A673 (cell line): Measurements from ENCODE around the gene TFIP11. TPM values are rescaled to one million over a fixed set of nuclear protein-coding genes. Genes with fewer than 3 reads are reported as not detected.

Experiments used
- BruUV-seq: library from RNA; stranded (reverse); fragments of 400-500 nt; replicated peaks from 2 replicates; lab custom pipeline; 2021; lab: Mats Ljungman, UMichigan
- CTCF ChIA-PET: fragments of 300-600 bp; sonication (Branson Sonifier 250); formaldehyde crosslinking; loops from one replicate; lab custom pipeline; 2022; ENCODE audit warnings: antibody characterized with exemption; lab: Charles Lee
- POLR2A ChIA-PET: fragments of 300-600 bp; sonication (Branson Sonifier 250); formaldehyde crosslinking; loops from one replicate; lab custom pipeline; 2022; ENCODE audit warnings: antibody characterized with exemption; ENCODE audit not compliant: low non-redundant PET; lab: Charles Lee
- DNase-seq: peaks from one replicate; pipeline ENCODE4 v3.0.0-alpha.2; 2015; ENCODE audit warnings: low spot score
- H3K27ac ChIP-seq: fragments of 200-600 bp; sonication (generic); 2 replicates; pipeline ENCODE4 v1.5.1; 2016; ENCODE audit warnings: mixed run types, low read depth, mild to moderate bottlenecking, mixed read lengths, antibody characterized with exemption, low read length; ENCODE audit not compliant: poor library complexity, severe bottlenecking
- H3K27me3 ChIP-seq: fragments of 200-600 bp; sonication (generic); replicated peaks from 2 replicates; pipeline ENCODE4 v1.6.1; 2017; ENCODE audit warnings: mixed run types, low read depth, mild to moderate bottlenecking, mixed read lengths, antibody characterized with exemption, low read length; ENCODE audit not compliant: insufficient read depth, poor library complexity
- H3K36me3 ChIP-seq: fragments of 200-600 bp; sonication (generic); 2 replicates; pipeline ENCODE4 v1.6.1; 2016; ENCODE audit warnings: mixed run types, mild to moderate bottlenecking, mixed read lengths, antibody characterized with exemption, low read length; ENCODE audit not compliant: insufficient read depth, poor library complexity, severe bottlenecking
- H3K4me1 ChIP-seq: fragments of 200-600 bp; sonication (generic); 2 replicates; pipeline ENCODE4 v1.6.1; 2017; ENCODE audit warnings: mixed run types, mild to moderate bottlenecking, mixed read lengths, antibody characterized with exemption, low read length; ENCODE audit not compliant: insufficient read depth, poor library complexity, severe bottlenecking
- H3K4me3 ChIP-seq: fragments of 200-600 bp; sonication (generic); 2 replicates; pipeline ENCODE4 v1.5.1; 2016; ENCODE audit warnings: low read depth, mixed run types, mild to moderate bottlenecking, mixed read lengths, low read length; ENCODE audit not compliant: poor library complexity, severe bottlenecking
- H3K9me3 ChIP-seq: fragments of 200-600 bp; sonication (generic); 2 replicates; pipeline ENCODE4 v1.6.1; 2016; ENCODE audit warnings: mixed run types, low read depth, mild to moderate bottlenecking, mixed read lengths, antibody characterized with exemption, low read length; ENCODE audit not compliant: poor library complexity, severe bottlenecking
- EZH2 ChIP-seq: fragments of 200-600 bp; sonication (generic); IDR thresholded peaks from 2 replicates; pipeline ENCODE4 v1.6.1; 2017; ENCODE audit warnings: borderline replicate concordance, low read depth, mild to moderate bottlenecking, mixed read lengths, antibody characterized with exemption, low read length; ENCODE audit not compliant: poor library complexity, severe bottlenecking
- intact Hi-C: fragments of 100-400 bp; cut with micrococcal nuclease; formaldehyde crosslinking; loops from one replicate; pipeline ENCODE4 v1.10.0; 2022; ENCODE audit not compliant: unreplicated experiment
- total RNA-seq: library from RNA; stranded (reverse); gene quantifications from 2 replicates; pipeline ENCODE4 v1.2.3, GENCODE V29; 2021
- TF ChIP-seq, protein P1 (sequence below): fragments of 300-800, 200-600 bp; sonication (generic); conservative IDR thresholded peaks from 2 replicates; pipeline ENCODE4 v1.5.1; 2017; ENCODE audit warnings: low read depth, mild to moderate bottlenecking, antibody characterized with exemption, low read length, moderate library complexity, mixed read lengths

Gene TFIP11
- total RNA-seq, 1 experiment from 2014 or later, result 46.4 TPM

DNA sequence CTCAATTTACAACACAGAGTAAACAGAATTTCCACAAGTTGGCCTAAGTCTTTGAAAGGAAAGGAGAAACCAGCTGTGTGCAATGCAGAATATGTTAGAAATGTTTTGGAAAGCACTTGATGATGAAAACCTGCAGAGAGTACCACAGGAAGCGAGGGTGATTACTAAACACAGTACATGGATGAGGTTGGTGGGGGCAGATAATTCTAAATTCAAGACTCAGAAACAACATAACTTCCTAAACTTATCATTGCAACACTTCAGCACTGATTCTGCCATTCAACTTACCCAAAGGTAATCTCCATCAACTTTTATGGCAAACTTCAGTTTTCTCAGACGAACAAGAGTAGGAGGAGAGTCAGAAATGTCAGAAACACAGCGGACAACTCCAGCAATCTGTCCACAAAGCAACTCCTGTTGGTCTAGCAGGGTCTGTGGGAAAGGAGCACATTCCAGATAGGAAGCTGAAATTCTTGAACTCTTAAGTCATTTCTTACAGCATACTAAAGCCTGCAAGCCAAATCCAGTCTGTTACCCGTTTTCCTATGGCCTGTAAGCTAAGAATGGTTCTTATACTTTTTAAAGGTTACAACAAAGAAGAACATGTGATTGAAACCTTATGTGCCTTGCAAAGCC lies 35.5 kb downstream of the TFIP11 start:
- Histone ChIP-seq H3K9me3 (no peaks in the 10 kb centered on the region), H3K4me3 (no peak overlapping the region), H3K27me3 (no peaks in the 10 kb centered on the region), H3K27ac (no peak overlapping the region), H3K36me3 (peaks cover 55% of the 10 kb centered on the region), H3K4me1 (peaks cover 15% of the 10 kb centered on the region)
- CTCF ChIA-PET, result no interaction called here
- no TSS peak for BruUV-seq
- intact Hi-C loops, result no loop called here
- POLR2A ChIA-PET, result no interaction called here
- DNase-seq, result no peak
- TF ChIP-seq EZH2, result no peak
- TF ChIP-seq, protein P1, sequence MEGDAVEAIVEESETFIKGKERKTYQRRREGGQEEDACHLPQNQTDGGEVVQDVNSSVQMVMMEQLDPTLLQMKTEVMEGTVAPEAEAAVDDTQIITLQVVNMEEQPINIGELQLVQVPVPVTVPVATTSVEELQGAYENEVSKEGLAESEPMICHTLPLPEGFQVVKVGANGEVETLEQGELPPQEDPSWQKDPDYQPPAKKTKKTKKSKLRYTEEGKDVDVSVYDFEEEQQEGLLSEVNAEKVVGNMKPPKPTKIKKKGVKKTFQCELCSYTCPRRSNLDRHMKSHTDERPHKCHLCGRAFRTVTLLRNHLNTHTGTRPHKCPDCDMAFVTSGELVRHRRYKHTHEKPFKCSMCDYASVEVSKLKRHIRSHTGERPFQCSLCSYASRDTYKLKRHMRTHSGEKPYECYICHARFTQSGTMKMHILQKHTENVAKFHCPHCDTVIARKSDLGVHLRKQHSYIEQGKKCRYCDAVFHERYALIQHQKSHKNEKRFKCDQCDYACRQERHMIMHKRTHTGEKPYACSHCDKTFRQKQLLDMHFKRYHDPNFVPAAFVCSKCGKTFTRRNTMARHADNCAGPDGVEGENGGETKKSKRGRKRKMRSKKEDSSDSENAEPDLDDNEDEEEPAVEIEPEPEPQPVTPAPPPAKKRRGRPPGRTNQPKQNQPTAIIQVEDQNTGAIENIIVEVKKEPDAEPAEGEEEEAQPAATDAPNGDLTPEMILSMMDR, result no peak

DNA sequence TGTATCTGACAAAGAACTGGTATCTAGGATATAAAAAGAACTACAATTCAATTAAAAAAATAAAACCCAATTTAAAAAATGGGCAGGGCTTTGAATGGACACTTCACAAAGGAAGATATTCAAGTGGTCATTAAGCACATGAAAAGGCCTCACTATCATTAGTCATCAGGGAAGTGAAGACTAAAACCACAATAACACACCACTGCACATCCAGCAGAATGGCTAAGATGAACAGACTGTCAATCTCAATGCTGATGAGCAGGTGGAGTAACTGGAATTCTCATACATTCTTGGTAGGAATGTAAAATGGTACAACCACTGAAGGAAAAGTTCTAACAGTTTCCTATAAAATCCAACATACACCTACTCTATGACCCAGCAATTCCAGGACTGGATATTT lies 37.6 kb downstream of the TFIP11 start:
- POLR2A ChIA-PET, result no interaction called here
- BruUV-seq, result no TSS peak
- DNase-seq, result no peak
- CTCF ChIA-PET, result no interaction called here
- TF ChIP-seq EZH2, result no peak
- TF ChIP-seq, protein P1, result no peak
- H3K9me3 ChIP-seq, result no peaks in the 10 kb centered on the region
- H3K27ac ChIP-seq, result no peak overlapping the region
- intact Hi-C loops, result no loop called here
- no peak overlapping the region for H3K4me3 ChIP-seq
- peaks cover 74% of the 10 kb centered on the region for H3K36me3 ChIP-seq
- no peaks in the 10 kb centered on the region for H3K4me1 ChIP-seq
- H3K27me3 ChIP-seq, result no peaks in the 10 kb centered on the region

DNA sequence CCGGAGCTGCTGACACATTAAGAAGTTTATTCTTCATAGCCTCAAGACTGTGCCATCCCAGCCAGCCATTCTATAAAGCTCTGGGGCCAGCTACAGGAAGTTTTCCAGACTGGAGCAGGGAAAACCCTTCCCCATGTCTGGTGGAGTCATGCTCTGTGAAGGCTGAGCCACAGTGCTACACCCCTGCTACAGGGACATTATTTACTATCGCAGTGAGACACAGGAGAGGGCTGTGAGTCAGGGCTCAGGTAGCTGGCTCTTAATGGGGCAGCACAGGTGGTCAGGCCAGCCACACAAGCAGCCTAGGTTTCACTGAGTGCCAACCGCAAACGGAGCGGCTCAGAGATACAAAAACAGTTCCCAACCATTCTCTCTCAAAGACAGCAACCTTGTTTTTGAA lies 40.8 kb downstream of the TFIP11 start:
- Histone ChIP-seq H3K36me3 (peaks cover 81% of the 10 kb centered on the region), H3K4me1 (no peaks in the 10 kb centered on the region), H3K27me3 (no peaks in the 10 kb centered on the region), H3K9me3 (no peaks in the 10 kb centered on the region), H3K4me3 (no peak overlapping the region), H3K27ac (no peak overlapping the region)
- POLR2A ChIA-PET, result no interaction called here
- intact Hi-C loops, result no loop called here
- TF ChIP-seq, protein P1, result no peak
- no peak for TF ChIP-seq EZH2
- BruUV-seq, result no TSS peak
- CTCF ChIA-PET, result no interaction called here
- DNase-seq, result no peak
